Measurements from ENCODE around the gene ZNF511.

- TF ChIP-seq CTCF (IDR thresholded peaks at IDR 0.05) = no peak
- TF ChIP-seq POLR2A (IDR thresholded peaks at IDR 0.05) = no peak
Observed at GRCh38 chr10:133281628-133282372, 26.9 kb upstream of the ZNF511 start.
